Kasumi-1 (cell line): ENCODE measurements around the gene NTRK1.
A peak's percentile ranks its signal among the peaks of the same experiment; 100 is the strongest.

ENCODE experiments used
- DNase-seq, 2 experiments: peaks; one replicate each; lab custom pipeline; 2025; lab: John Stamatoyannopoulos, UW

NTRK1 gene

GRCh38 chr1:156857532-156857931 lies 3.1 kb upstream of the NTRK1 start:
- DNase-seq = no peak

DNA sequence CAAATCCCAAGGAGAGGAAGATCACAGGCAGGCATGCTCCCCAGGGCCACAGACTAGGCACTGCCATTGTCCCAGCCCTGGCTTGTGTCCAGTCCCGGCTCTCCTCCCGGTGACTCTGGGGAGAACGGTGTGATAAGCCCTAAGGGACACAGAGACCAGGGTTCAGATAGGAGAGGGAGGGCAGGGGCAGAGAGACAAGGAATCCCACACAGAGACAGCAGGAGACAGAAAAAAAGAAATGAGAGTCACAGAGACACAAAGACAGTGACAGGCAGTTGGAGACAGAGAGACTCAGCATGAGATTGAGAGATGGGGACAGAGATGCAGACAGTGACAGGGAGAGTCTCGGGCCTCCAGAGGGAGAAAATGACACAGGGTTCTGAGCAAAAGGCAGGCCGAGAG lies 2.1 kb upstream of the NTRK1 start:
- DNase-seq = no peak

DNA sequence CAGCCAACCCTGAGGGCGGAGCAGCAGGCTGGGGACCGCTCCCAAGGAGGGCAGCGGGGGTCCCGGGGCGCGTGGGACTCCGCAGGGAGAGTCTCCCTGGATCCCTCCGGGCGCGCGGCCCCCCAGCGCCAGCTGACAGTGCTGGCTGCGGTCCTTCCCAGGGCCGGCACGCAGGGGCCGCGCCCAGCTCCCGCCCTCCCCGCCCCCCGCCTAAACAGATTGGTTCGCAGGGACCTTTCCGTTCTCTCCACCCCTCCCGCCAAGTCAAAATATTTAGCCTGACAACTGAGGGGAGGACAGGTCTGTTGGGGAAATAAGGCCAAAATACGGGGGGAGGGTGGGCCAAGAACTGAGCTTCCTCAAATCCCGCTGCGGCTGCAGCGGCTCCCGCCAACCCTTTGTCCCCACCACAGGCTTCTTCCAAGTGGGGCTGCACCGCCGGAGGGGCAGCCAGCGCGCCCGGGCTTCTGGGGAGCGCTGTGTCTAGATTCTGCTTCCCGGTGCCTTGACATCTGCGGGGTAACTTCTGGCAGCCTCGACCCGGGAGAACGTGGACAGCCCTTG lies 1.6 kb upstream of the NTRK1 start, which contains the start of gene INSRR:
INSRR (minus strand) TSS at position 159 of the 564 bp plus-strand sequence. CDS start 496 bp downstream, outside the sequence.
- DNase-seq = no peak

GRCh38 chr1:156859523-156860112 lies 1.0 kb upstream of the NTRK1 start:
- no peak for DNase-seq

GRCh38 chr1:156860113-156860627 lies 495 bp upstream of the NTRK1 start:
- DNase-seq = peak; percentile 19 to 39

DNA sequence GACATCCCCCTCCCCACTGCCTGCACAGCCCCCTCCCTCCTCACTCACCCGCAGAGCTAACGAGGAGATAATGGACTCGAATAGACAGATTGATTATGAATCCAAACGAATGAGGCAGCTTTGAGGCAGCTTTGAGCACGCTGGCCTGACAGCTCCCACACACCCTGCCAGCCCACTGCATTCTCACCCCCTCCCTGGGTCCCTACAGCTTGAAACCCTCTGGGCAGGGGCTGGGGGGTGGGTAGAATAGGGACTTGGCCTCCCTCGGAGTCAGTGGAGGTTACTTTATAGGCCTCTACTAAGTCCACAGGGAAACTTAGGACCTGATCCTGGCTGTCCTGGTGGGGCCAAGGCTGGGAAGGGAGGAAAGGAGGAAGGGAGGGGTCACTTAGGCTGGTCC lies 1.9 kb downstream of the NTRK1 start:
- no peak for DNase-seq

DNA sequence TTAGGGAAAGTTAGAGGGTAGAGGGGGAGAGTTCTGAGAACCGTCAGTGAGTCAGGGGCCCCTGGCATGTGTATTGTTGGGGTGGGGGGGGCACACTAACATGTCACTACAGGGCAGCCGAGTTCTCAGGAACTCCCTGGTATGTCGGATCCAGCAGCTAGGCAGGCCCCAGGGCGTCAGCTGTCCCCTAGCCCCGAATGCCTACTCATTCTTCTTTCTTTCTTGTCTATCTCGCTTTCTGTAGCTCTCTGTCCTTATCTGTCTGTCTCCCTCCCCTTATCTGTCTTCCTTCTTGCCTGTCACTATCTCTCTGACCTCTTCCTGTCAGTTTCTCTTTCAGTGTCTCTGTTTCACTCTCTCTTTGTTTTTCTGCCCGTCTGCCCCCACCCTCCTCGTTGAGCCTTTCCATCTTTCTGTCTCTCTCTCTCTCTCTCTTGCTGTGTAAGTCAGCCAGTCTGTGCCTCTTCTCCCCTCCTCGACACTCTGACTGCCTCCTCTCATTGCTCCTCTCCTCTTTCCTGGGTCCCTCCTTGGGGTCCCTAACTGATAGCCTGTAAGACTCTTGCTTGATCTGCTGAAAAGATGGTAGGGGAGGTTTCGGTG lies 2.4 kb downstream of the NTRK1 start:
- no peak for DNase-seq

DNA sequence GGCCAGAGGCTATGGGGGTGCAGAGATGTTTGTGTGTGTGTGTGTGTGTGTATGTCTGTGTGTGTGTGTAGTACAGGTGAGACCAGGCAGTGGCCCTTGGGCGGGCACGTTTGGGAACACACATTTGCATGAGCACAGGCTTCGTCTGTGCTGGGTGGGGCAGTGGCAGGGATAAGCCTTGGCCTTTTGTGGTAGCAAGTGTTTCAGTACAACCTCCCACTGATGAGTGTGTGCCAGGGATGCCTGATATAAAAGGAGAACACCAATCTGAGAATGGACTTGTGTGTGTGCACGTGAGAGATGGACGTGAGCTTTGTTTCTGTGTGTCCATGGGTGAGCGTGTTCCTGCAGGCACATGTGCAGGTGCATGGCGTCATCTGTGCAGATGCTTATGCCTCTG lies 3.0 kb downstream of the NTRK1 start:
- no peak for DNase-seq

DNA sequence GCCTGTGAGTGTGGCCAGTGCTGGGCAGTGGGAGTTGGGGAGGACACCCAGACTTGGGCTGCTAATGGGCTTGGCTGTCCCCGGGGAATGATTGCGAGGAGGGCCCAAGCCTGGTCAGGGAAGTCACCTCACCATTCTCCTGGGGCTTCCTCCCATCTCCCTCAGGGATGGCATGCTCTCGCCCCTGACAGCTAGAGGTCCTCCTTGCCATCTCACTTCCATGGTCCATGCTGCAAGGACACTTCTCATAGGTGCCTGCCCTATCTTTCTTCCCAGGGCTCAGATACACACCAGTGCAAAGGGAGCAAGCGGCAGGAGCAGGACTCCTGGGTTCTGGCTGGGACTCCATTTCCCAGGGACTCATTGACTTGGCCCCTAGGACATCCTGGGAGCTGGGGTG lies 4.1 kb downstream of the NTRK1 start:
- no peak for DNase-seq

DNA sequence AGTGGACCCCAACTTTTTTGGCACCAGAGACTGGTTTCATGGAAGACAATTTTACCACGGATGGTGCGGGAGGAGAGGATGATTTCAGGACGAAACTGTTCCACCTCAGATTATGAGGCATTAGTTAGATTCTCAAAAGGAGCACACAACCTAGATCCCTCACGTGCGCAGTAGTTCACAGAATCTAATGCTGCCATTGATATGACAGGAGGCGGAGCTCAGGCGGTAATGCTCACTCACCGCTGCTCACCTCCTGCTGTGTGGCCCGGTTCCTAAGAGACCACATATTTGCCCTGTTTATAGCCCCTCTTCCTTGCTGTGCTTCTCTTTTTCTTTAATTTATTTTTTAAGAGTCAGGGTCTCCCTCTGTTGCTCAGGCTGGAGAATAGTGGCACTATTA lies 4.6 kb downstream of the NTRK1 start:
- DNase-seq = no peak

DNA sequence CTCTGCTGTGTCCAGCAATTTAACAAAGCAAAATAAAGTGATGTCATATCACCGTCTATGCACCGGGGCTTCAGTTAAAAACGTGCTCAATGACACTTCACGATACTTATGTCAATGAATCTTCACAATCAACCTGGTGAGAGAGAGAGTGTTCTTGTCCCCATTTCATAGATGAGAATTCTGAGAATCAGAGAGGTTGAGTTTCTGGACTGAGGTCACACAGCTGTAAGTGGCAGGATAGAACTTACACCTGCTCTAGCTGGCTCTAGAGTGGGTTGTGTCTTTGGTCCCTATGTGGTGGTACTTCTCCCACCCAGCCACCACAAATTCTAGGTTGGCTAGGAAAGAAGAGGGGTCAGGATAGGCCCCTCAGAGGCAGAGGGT lies 5.2 kb downstream of the NTRK1 start:
- no peak for DNase-seq

- DNase-seq = no peak
These were observed 5.7 kb downstream of the NTRK1 start for GRCh38 chr1:156866249-156866909.

- DNase-seq = no peak
These were observed 7.7 kb downstream of the NTRK1 start for GRCh38 chr1:156868341-156868740.

GRCh38 chr1:156869455-156869854 lies 8.8 kb downstream of the NTRK1 start:
- no peak for DNase-seq

- no peak for DNase-seq
These were observed 13.0 kb downstream of the NTRK1 start for GRCh38 chr1:156873659-156874058.

- no peak for DNase-seq
These were observed 13.5 kb downstream of the NTRK1 start for GRCh38 chr1:156874142-156874541.

- DNase-seq = no peak
These were observed 14.1 kb downstream of the NTRK1 start for GRCh38 chr1:156874572-156875340.

GRCh38 chr1:156875341-156875615 lies 14.6 kb downstream of the NTRK1 start:
- DNase-seq = no peak

DNA sequence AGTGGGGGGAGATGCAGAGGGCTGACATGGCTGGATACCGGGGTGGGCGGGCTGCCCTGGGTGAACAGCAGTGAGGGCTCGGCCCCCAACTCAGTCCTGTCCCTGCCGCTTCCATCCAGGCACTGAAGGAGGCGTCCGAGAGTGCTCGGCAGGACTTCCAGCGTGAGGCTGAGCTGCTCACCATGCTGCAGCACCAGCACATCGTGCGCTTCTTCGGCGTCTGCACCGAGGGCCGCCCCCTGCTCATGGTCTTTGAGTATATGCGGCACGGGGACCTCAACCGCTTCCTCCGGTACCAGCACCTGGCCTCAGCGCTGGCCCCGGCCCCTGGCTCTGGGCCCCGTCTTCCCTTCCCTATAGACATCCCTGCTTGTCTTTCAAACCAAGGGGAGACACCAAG lies 15.6 kb downstream of the NTRK1 start:
- DNase-seq = no peak

DNA sequence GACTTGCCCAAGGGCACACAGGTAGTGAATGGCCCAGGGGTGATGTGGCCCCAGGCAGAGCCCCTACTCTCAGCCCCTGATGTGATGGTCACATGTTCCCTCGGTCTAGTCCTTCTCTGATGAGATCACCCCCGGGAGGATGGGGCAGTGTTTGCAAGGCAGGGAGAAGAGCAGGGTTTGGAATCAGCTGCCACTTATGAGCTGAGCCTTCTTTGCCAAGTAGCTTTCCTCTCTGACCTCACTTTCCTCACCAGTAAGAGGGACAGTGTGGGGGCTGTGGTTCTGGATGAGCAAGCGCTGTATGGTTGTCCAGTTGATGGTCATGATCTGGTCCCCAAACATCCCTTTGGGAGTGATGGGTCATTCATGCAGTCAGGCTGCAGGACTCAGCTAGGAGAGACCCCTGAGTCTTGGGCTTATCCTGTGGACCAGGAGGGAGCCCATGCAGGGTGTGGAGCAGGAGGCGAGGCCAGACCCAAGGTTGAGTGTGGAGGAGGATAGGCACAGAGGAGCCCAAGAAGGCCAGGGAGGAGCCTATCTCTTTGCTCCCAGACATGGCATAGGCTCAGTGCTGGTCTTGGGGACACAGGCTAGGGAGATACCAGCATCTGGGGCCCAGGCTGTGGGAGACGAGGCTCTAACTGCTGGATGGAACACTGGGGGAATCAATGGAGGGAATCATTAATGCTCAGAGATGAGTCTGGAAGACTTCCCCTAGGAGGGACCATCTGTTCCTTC lies 16.9 kb downstream of the NTRK1 start:
- no peak for DNase-seq

GRCh38 chr1:156879876-156880275 lies 19.2 kb downstream of the NTRK1 start:
- DNase-seq = no peak

GRCh38 chr1:156880473-156880872 lies 19.8 kb downstream of the NTRK1 start:
- no peak for DNase-seq
